ENCODE results near the gene ZMYND10.

The ZMYND10 gene

DNA sequence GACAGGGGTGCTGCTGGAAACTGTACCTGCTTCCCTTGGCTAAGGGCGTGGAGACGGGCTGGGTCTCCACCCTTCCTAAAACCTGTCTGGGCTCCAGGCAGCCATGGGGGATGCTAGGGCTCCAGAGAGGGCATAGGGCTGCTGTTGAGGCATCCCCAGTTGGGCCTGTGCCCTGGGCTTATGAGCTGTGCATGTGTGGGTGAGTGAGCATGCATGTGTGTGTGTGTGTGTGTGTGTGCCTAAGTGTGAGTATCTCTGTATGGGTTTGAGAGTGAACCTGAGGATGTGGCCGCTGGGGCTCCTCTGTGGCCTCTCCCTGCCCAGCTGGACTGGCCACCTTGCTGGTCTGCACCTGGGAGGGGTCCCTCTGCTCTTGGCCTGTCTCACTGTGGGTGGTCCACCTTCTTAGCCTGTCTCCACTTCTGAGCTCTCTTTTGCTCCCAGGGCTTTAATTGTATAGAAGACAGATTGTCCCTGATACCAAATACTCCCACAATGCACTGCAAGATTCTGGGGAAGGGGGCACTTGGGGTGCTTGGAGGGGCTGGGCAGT is 25.7 kb upstream of the ZMYND10 start:
- TF ChIP-seq, protein P1, sequence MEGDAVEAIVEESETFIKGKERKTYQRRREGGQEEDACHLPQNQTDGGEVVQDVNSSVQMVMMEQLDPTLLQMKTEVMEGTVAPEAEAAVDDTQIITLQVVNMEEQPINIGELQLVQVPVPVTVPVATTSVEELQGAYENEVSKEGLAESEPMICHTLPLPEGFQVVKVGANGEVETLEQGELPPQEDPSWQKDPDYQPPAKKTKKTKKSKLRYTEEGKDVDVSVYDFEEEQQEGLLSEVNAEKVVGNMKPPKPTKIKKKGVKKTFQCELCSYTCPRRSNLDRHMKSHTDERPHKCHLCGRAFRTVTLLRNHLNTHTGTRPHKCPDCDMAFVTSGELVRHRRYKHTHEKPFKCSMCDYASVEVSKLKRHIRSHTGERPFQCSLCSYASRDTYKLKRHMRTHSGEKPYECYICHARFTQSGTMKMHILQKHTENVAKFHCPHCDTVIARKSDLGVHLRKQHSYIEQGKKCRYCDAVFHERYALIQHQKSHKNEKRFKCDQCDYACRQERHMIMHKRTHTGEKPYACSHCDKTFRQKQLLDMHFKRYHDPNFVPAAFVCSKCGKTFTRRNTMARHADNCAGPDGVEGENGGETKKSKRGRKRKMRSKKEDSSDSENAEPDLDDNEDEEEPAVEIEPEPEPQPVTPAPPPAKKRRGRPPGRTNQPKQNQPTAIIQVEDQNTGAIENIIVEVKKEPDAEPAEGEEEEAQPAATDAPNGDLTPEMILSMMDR (IDR thresholded peaks at IDR 0.05; ENCODE audit: low read depth, low read length, missing control alignments): no peak
- no peak overlapping the region for H3K4me3 ChIP-seq (replicated peaks; ENCODE audit: low read depth, low read length)
- no peak for DNase-seq (ENCODE audit: extremely low read depth, low read depth)

DNA sequence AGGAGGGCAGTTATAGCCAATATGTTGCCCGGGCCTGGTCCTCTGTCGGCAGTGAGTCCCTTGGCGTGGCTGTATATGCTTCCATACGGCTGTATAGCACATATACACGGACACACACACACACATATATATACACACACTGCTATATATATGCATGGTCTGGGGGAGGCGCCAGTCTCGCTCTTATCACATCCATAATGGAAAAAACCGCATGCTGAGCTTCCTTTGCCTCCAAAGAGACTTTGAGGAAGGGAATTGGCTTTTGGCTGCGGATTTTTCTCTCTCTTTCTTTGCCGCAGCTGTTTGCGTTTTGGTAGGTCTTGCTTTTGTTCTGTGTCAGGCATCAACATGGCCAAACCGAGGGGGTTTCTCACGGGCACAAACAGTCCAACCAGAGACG is 25.1 kb upstream of the ZMYND10 start:
- no peak overlapping the region for H3K4me3 ChIP-seq (replicated peaks; ENCODE audit: low read depth, low read length)
- TF ChIP-seq, protein P1 (IDR thresholded peaks at IDR 0.05; ENCODE audit: low read depth, low read length, missing control alignments): peak; percentile 27
- no peak for DNase-seq (ENCODE audit: extremely low read depth, low read depth)

DNA sequence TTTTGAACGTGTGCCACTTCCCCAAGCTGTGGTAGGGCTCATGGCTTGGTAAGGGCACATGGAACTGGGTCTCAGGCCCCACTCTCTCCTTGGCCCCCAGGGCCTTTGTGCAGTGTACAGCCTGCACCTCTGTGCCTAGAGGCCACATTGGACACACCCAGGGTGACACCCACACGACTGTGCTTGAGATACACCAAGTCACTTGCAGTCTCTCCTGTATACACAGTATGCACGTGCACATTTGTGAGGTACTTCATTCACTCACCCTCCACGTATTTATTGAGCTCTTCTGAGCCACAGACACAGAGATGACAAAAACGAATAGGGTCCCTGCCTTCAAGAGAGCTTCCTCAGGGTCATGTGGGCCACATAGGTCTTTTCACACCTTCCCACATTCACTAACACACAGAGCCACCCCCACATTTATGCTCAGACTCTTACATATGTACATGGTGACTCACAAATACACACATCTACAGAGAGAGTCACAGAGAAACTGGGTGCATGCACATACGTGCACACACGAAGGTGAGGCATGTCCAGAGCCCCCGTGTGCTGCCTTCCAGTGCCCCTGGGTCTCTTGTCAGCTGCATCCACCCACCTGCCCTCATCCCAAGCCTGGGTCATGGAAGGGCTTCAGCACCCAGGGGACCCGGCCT is 23.6 kb upstream of the ZMYND10 start:
- H3K4me3 ChIP-seq (replicated peaks; ENCODE audit: low read depth, low read length): no peak overlapping the region
- no peak for DNase-seq (ENCODE audit: extremely low read depth, low read depth)
- TF ChIP-seq, protein P1 (IDR thresholded peaks at IDR 0.05; ENCODE audit: low read depth, low read length, missing control alignments): no peak

DNA sequence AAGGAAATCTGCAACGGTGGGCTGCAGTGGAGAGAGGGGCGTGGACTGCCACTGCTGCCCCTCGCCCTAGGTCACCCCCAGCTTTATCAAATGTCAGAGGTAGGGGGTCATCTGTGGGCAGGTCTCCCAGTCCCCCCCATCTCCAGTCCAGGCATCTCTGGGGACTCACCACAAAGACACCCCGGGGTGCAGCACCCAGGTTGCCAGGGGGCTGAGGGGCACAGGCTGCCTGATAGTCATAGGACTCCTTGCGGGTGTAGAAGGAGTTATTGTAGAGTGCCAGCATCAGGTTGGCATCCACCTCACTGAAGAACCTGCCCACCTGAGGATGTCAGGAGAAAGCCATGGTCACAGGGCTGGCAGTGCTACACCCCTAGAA is 20.3 kb upstream of the ZMYND10 start:
- no peak overlapping the region; the same call in 1 of the 2 replicates for H3K4me3 ChIP-seq (replicated peaks; ENCODE audit: low read depth, low read length)
- DNase-seq (ENCODE audit: extremely low read depth, low read depth): no peak
- TF ChIP-seq, protein P1 (IDR thresholded peaks at IDR 0.05; ENCODE audit: low read depth, low read length, missing control alignments): no peak

DNA sequence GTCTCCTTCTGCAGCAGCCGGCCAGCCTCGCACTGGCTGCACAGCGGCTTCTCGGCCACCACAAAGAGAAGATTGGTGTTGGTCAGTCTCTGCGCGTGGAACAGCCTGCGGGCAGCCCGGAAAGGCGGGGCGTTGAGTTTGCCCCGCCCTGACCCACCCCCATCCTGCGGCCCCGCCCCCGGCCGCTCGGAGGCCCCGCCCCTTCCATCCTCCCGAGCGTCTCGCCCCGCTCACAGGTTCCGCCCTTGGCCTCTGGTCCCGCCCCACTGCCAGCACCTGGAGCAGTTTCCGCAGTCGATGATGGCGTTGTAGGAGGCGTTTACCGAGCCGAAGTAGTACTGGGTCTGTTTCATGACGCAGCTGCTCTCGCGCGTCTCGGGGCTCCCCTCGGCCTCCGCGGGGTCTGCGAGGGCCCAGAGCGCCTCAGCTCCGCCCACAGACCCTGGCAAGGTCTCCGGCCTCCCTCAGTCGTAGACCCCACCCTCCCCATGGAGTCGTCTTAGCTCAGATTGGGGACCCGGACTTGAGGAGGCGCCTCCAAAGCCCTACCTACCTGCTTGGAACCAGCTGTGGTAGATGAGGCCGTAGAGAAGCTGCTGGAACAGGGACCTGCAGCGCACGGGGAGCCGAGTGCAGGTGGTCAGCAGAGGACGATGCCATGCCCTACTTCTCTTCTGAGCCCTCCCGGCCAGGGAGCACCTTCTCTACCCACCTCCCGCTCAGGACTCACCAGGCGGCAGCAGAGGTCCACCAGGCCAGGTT is 19.7 kb upstream of the ZMYND10 start:
- TF ChIP-seq, protein P1 (IDR thresholded peaks at IDR 0.05; ENCODE audit: low read depth, low read length, missing control alignments): no peak
- H3K4me3 ChIP-seq (replicated peaks; ENCODE audit: low read depth, low read length): peak overlapping the region; percentile 39
- DNase-seq (ENCODE audit: extremely low read depth, low read depth): no peak

DNA sequence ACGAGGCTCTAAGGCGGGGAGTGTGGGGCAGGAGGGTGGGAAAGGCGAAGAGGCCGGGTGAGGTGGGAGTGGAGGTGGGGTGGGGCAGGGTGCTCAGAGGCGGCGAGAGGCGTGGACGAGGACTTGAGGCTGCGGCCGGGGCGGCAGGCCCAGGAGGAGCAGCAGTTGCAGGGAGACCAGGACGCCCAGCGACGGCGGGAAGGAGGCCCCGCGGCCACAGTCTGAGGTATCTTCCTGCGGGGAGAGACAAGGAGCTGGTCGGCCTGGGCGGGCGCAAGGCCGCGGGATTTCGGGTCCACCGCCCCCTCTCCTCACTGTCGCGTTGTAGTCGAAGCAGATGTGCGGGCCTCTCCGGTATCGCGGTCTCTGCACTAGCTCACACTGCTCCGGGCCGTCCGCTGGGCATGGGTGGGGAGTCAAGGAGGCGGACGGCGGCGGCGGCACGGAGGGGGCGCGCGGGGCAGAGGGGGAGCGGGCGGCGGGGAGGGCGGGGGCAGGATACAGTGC is 19.1 kb upstream of the ZMYND10 start:
- DNase-seq (ENCODE audit: extremely low read depth, low read depth): no peak
- TF ChIP-seq, protein P1 (IDR thresholded peaks at IDR 0.05; ENCODE audit: low read depth, low read length, missing control alignments): no peak
- peak overlapping the region; percentile 39 for H3K4me3 ChIP-seq (replicated peaks; ENCODE audit: low read depth, low read length)

All from HFF-Myc (cell line).